Measurements from ENCODE around the gene RAB7A. TPM values are rescaled to one million over a fixed set of nuclear protein-coding genes. Genes with fewer than 3 reads are reported as not detected.
"Not testable (repeated sequence)": the region's sequence is repeated elsewhere in the genome, so short reads cannot be mapped to it uniquely, and the experiment has no call there.

RAB7A gene
- total and polyA plus RNA-seq, 2 experiments from 2014 or later = 108 to 269 TPM

GRCh38 chr3:128770387-128770786 lies 44.4 kb downstream of the RAB7A start:
- H4K20me1 ChIP-seq (ENCODE audit: insufficient read depth, poor library complexity, severe bottlenecking) = peaks cover 91% of the 10 kb centered on the region

GRCh38 chr3:128773189-128773588 lies 47.2 kb downstream of the RAB7A start:
- not testable (repeated sequence) for H3K27me3 ChIP-seq; H3K9me3 ChIP-seq (ENCODE audit: low read depth); H3K4me3 ChIP-seq; H2AFZ ChIP-seq; H3K4me2 ChIP-seq; H3K36me3 ChIP-seq (replicated peaks; ENCODE audit: insufficient read depth, low read depth); H3K4me1 ChIP-seq (ENCODE audit: insufficient read depth); H3K27ac ChIP-seq; DNase-seq (ENCODE audit: low spot score); H3K9me2 ChIP-seq (replicated peaks; ENCODE audit: insufficient read depth)
- 97% methylated on average over 7 of the region's 31 CpGs for WGBS (ENCODE audit: low lambda C conversion rate, missing lambda C conversion rate)
- H3K79me2 ChIP-seq = peaks cover 91% of the 10 kb centered on the region
- H4K20me1 ChIP-seq (ENCODE audit: insufficient read depth, poor library complexity, severe bottlenecking) = peaks cover 88% of the 10 kb centered on the region

More at GRCh38 chr3:128770387-128770786, 44.4 kb downstream of the RAB7A start:
- Histone ChIP-seq H3K4me2 (no peak overlapping the region), H3K27ac (no peak overlapping the region), H3K4me1 (ENCODE audit: insufficient read depth) (no peaks in the 10 kb centered on the region), H3K9me2 (replicated peaks; ENCODE audit: insufficient read depth) (no peaks in the 10 kb centered on the region), H3K4me3 (no peak overlapping the region), H3K79me2 (peaks cover 91% of the 10 kb centered on the region), H3K36me3 (replicated peaks; ENCODE audit: insufficient read depth, low read depth) (no peaks in the 10 kb centered on the region), H3K27me3 (no peaks in the 10 kb centered on the region), H3K9me3 (ENCODE audit: low read depth) (no peaks in the 10 kb centered on the region), H2AFZ (no peak overlapping the region)
- no peak for DNase-seq (ENCODE audit: low spot score)
- TF ChIP-seq EZH2 (IDR thresholded peaks at IDR 0.05; ENCODE audit: borderline replicate concordance) (no peak), EZH2phosphoT487 (IDR thresholded peaks at IDR 0.05; ENCODE audit: low read depth, severe bottlenecking, unreplicated experiment) (no peak)
- TF ChIP-seq, protein P1, sequence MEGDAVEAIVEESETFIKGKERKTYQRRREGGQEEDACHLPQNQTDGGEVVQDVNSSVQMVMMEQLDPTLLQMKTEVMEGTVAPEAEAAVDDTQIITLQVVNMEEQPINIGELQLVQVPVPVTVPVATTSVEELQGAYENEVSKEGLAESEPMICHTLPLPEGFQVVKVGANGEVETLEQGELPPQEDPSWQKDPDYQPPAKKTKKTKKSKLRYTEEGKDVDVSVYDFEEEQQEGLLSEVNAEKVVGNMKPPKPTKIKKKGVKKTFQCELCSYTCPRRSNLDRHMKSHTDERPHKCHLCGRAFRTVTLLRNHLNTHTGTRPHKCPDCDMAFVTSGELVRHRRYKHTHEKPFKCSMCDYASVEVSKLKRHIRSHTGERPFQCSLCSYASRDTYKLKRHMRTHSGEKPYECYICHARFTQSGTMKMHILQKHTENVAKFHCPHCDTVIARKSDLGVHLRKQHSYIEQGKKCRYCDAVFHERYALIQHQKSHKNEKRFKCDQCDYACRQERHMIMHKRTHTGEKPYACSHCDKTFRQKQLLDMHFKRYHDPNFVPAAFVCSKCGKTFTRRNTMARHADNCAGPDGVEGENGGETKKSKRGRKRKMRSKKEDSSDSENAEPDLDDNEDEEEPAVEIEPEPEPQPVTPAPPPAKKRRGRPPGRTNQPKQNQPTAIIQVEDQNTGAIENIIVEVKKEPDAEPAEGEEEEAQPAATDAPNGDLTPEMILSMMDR (IDR thresholded peaks at IDR 0.05; ENCODE audit: poor library complexity) = no peak
- 87% methylated on average over 4 of the region's 4 CpGs for WGBS (ENCODE audit: low lambda C conversion rate, missing lambda C conversion rate)

GRCh38 chr3:128773592-128773991 lies 47.6 kb downstream of the RAB7A start:
- DNase-seq (ENCODE audit: low spot score); H3K4me3 ChIP-seq; H3K27me3 ChIP-seq; H3K4me2 ChIP-seq; H3K9me2 ChIP-seq (replicated peaks; ENCODE audit: insufficient read depth); H2AFZ ChIP-seq; H3K9me3 ChIP-seq (ENCODE audit: low read depth); H3K4me1 ChIP-seq (ENCODE audit: insufficient read depth); H3K36me3 ChIP-seq (replicated peaks; ENCODE audit: insufficient read depth, low read depth); H3K27ac ChIP-seq: not testable (repeated sequence)
- Histone ChIP-seq H4K20me1 (ENCODE audit: insufficient read depth, poor library complexity, severe bottlenecking) (peaks cover 88% of the 10 kb centered on the region), H3K79me2 (peaks cover 91% of the 10 kb centered on the region)
- 70% methylated on average over 4 of the region's 6 CpGs for WGBS (ENCODE audit: low lambda C conversion rate, missing lambda C conversion rate)

DNA sequence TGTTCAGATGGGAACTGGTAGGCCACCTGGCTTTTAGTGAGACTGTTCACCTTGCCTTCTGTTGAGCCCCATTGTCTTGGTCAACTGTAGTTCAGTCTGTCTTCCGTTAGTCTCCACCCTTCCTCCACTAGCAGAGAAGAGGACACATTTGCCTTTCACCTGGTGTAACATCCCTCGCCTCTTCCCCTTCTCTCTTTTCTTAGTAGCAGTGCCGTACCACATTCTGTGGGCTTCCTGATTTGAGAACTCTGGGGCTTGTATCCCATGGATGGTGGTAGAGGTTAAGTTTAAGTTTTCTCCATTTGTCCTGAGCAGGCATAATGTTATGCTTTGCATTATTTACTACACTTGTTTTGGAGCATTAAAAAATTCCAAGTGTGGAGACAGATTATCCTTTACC lies 49.3 kb downstream of the RAB7A start:
- peaks cover 11% of the 10 kb centered on the region for H3K4me1 ChIP-seq (ENCODE audit: insufficient read depth)
- no peak overlapping the region for H3K4me2 ChIP-seq
- no peak overlapping the region for H3K4me3 ChIP-seq
- H3K9me3 ChIP-seq (ENCODE audit: low read depth) = no peaks in the 10 kb centered on the region
- no peaks in the 10 kb centered on the region for H3K9me2 ChIP-seq (replicated peaks; ENCODE audit: insufficient read depth)
- TF ChIP-seq, protein P1 (IDR thresholded peaks at IDR 0.05; ENCODE audit: poor library complexity) = no peak
- H3K36me3 ChIP-seq (replicated peaks; ENCODE audit: insufficient read depth, low read depth) = no peaks in the 10 kb centered on the region
- no peak overlapping the region for H3K27ac ChIP-seq
- 97% methylated on average over 3 of the region's 3 CpGs for WGBS (ENCODE audit: low lambda C conversion rate, missing lambda C conversion rate)
- no peak overlapping the region for H2AFZ ChIP-seq
- peaks cover 91% of the 10 kb centered on the region for H3K79me2 ChIP-seq
- H3K27me3 ChIP-seq = no peaks in the 10 kb centered on the region
- H4K20me1 ChIP-seq (ENCODE audit: insufficient read depth, poor library complexity, severe bottlenecking) = peaks cover 88% of the 10 kb centered on the region
- no peak for DNase-seq (ENCODE audit: low spot score)
